ENCODE measurements around the gene PPP2R5C. TPM values are rescaled to one million over a fixed set of nuclear protein-coding genes. Genes with fewer than 3 reads are reported as not detected.

Gene PPP2R5C
- polyA plus RNA-seq, 3 donors = 61.9 to 72.5 (median 64.0) TPM

DNA sequence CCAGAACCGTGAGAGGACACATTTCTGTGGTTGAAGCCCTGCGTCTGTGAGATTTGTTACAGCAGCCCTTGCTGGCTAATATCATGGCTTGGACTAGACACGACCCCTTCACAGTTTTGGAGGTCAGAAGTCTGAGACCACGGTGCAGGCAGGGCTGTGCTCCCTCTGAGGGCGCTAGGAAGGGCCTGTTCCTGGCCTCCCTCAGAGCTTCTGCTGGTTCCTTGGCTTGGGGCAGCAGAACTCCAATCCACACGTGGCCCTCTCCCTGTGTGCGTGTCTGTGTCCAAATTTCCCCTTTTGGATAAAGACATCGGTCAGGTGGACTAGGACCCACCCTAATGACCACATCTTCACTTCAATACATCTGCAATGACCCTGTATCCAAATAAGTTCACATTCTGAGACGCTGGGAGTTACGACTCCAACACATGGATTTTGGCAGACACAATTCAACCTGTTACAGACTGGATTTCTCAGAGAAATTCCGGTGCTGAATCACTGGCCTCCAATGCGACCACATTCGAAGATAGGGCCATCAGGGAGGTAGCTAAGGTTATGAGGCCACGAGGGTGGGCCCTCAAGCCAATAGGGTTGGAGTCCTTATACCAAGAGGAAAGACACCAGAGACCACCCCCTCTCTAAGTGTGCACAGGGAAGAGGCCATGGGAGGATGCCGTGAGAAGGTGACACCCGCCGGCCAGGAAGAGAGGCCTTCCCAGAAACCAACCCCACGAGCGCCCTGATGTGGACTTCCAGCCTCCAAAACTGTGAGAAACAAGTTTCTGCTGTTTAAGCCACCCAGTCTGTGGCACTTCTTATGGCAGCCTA lies 43.6 kb upstream of the PPP2R5C start:
- Histone ChIP-seq H4K20me1 (ENCODE audit: insufficient read depth, low read length) (no peaks in the 10 kb centered on the region), H3K36me3 (replicated peaks in 1 of 2; ENCODE audit: control insufficient read depth in 1 of 2, insufficient read depth in 2 of 2, low read length in 2 of 2) (no peaks in the 10 kb centered on the region), H3K4me2 (replicated peaks; ENCODE audit: extremely low read depth, low read length, poor library complexity, severe bottlenecking) (no peak overlapping the region), H3K4me1 (ENCODE audit: control insufficient read depth in 1 of 2, insufficient read depth in 2 of 2, low read length in 2 of 2) (peaks cover 16 to 17% of the 10 kb centered on the region in 2 donors), H3K9ac (ENCODE audit: insufficient read depth, low read length, poor library complexity, severe bottlenecking) (no peak overlapping the region), H2AFZ (ENCODE audit: insufficient read depth, low read depth, low read length, poor library complexity, severe bottlenecking) (no peak overlapping the region), H3K27ac (ENCODE audit: low read depth in 1 of 2, low read length in 2 of 2) (no peak overlapping the region), H3K4me3 (replicated peaks in 1 of 3; ENCODE audit: low read depth in 2 of 3, low read length in 3 of 3) (no peak overlapping the region), H3K27me3 (ENCODE audit: control insufficient read depth in 2 of 2, insufficient read depth in 2 of 2, low read length in 2 of 2) (peaks cover 12 to 39% of the 10 kb centered on the region in 2 donors), H3K9me3 (replicated peaks in 1 of 2; ENCODE audit: control insufficient read depth in 1 of 2, insufficient read depth in 1 of 2, low read length in 2 of 2) (peaks cover 7 to 10% of the 10 kb centered on the region in 2 donors), H3K79me2 (ENCODE audit: insufficient read depth, low read length) (no peaks in the 10 kb centered on the region)
- Mint-ChIP-seq H3K4me3 (peak overlapping the region in 1 of 2 donors; percentile 63), H3K9me3 (peaks cover 3 to 16% (median 9%) of the 10 kb centered on the region in 7 donors), H3K27ac (no peak overlapping the region), H3K27me3 (ENCODE audit: low read depth in 3 of 3) (peaks cover 40 to 61% (median 56%) of the 10 kb centered on the region in 3 donors), H3K36me3 (peaks cover 0 to 1% of the 10 kb centered on the region in 2 donors), H3K4me1 (peaks cover 20% of the 10 kb centered on the region)
- intact Hi-C loops (cut with micrococcal nuclease) = no loop called here
- WGBS (ENCODE audit: insufficient coverage) = 87% methylated on average over 12 of the region's 19 CpGs
- no peak for DNase-seq
- TF ChIP-seq, protein P1, sequence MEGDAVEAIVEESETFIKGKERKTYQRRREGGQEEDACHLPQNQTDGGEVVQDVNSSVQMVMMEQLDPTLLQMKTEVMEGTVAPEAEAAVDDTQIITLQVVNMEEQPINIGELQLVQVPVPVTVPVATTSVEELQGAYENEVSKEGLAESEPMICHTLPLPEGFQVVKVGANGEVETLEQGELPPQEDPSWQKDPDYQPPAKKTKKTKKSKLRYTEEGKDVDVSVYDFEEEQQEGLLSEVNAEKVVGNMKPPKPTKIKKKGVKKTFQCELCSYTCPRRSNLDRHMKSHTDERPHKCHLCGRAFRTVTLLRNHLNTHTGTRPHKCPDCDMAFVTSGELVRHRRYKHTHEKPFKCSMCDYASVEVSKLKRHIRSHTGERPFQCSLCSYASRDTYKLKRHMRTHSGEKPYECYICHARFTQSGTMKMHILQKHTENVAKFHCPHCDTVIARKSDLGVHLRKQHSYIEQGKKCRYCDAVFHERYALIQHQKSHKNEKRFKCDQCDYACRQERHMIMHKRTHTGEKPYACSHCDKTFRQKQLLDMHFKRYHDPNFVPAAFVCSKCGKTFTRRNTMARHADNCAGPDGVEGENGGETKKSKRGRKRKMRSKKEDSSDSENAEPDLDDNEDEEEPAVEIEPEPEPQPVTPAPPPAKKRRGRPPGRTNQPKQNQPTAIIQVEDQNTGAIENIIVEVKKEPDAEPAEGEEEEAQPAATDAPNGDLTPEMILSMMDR (IDR thresholded peaks at IDR 0.05) = no peak

DNA sequence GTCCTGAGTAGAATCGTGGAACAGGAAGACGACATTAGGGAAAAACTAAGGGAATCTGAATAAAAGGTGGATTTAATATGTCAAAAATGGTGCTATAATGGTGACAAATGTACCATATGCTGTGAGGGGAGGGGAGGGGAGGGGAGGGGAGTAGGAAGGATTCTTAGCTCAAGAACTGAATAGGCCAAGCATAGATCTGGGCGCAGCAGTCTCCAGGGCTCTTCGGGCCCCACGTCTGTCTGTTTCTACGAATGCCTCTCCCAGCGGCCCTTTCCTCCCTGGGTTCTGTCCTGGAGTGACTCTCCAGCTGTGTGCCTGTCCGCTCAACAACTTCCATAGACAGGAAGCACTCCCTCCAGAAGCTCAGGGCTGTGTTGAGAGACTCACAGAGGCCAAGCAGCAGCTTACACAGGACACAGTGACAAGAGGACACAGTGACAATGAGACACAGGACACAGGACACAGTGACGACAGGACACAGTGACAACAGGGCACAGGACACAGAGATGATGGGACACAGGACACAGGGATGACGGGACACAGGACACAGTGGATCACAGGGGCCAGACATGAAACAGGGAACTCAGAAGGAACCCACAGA lies 42.4 kb upstream of the PPP2R5C start:
- H3K4me3 ChIP-seq (replicated peaks in 1 of 3; ENCODE audit: low read depth in 2 of 3, low read length in 3 of 3) = no peak overlapping the region
- peak overlapping the region in 1 of 7 donors; percentile 47 for H3K27ac Mint-ChIP-seq
- H3K79me2 ChIP-seq (ENCODE audit: insufficient read depth, low read length) = no peaks in the 10 kb centered on the region
- TF ChIP-seq, protein P1 (IDR thresholded peaks at IDR 0.05) = no peak
- H3K9ac ChIP-seq (ENCODE audit: insufficient read depth, low read length, poor library complexity, severe bottlenecking) = no peak overlapping the region
- no peaks in the 10 kb centered on the region for H3K36me3 ChIP-seq (replicated peaks in 1 of 2; ENCODE audit: control insufficient read depth in 1 of 2, insufficient read depth in 2 of 2, low read length in 2 of 2)
- no peak overlapping the region for H2AFZ ChIP-seq (ENCODE audit: insufficient read depth, low read depth, low read length, poor library complexity, severe bottlenecking)
- no peak overlapping the region for H3K4me2 ChIP-seq (replicated peaks; ENCODE audit: extremely low read depth, low read length, poor library complexity, severe bottlenecking)
- peaks cover 40 to 64% (median 56%) of the 10 kb centered on the region in 3 donors for H3K27me3 Mint-ChIP-seq (ENCODE audit: low read depth in 3 of 3)
- H3K9me3 Mint-ChIP-seq = peaks cover 3 to 13% (median 7%) of the 10 kb centered on the region in 7 donors
- peaks cover 16 to 17% of the 10 kb centered on the region in 2 donors for H3K4me1 ChIP-seq (ENCODE audit: control insufficient read depth in 1 of 2, insufficient read depth in 2 of 2, low read length in 2 of 2)
- peaks cover 7 to 8% of the 10 kb centered on the region in 2 donors for H3K9me3 ChIP-seq (replicated peaks in 1 of 2; ENCODE audit: control insufficient read depth in 1 of 2, insufficient read depth in 1 of 2, low read length in 2 of 2)
- H3K36me3 Mint-ChIP-seq = peaks cover 0 to 1% of the 10 kb centered on the region in 2 donors
- peak overlapping the region in 1 of 2 donors; percentile 73 for H3K4me3 Mint-ChIP-seq
- 67% methylated on average over 10 of the region's 10 CpGs for WGBS (ENCODE audit: insufficient coverage)
- peaks cover 22% of the 10 kb centered on the region for H3K4me1 Mint-ChIP-seq
- H3K27me3 ChIP-seq (ENCODE audit: control insufficient read depth in 2 of 2, insufficient read depth in 2 of 2, low read length in 2 of 2) = peaks cover 12 to 39% of the 10 kb centered on the region in 2 donors
- intact Hi-C loops (cut with micrococcal nuclease) = no loop called here
- no peak for DNase-seq
- H3K27ac ChIP-seq (ENCODE audit: low read depth in 1 of 2, low read length in 2 of 2) = no peak overlapping the region
- H4K20me1 ChIP-seq (ENCODE audit: insufficient read depth, low read length) = no peaks in the 10 kb centered on the region

Measured in CD14-positive monocyte (primary cell).